Endothelial cell of hepatic sinusoid (primary cell): ENCODE measurements around the gene SDR39U1.

Experiments
- in situ Hi-C: cut with HindIII; loops from 2 replicates; pipeline ENCODE4 v1.10.0; 2017; ENCODE audit warnings: low sequenced_read_pairs

SDR39U1 gene

DNA sequence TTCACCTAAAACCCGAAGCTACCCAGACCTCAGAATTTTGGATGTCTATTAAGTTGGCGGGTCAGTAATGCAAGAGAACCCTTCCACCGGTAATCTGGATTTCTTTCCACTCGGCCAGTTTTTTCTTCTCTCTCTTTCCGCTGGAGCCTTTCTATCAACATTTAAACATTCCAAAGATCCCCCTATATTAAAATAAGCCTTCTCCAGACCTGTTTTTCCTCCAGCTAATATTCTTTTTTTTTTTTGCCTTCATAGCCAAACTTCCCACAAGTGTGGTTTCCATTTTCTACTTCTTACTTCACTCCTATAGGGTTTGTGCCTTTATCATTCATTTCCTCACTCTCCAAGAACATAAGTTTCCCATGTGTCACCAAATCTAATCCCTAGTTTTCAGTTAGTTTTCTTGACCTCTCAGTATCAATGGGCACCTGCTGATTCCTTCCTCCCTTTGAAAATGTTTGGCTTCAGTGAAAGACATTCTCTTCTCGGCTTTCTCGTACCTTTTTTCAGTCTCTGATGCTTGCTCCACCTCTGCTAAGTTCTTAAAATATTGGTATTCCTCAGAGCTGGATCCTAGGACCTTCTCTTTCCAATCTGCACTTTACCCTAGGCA, 583 bp upstream of the SDR39U1 start:
- in situ Hi-C loops: no loop called here

DNA sequence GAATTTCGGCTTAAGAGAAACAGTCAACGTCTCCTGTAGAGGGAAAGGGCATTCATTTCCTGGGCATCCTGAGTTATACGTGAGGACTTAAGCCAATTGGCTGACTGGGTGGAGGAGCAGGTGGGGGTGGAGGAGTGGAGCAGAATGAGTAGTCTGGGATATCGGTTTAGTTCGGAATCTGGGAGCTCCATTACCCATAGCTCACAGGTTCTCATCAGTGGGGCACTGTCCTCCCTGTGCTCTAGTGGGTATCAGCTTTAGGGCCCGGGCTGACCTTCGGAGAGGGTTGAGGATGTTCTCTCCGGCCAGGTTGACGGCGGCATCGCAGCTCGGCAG, 704 bp downstream of the SDR39U1 start:
- in situ Hi-C loops: no loop called here

DNA sequence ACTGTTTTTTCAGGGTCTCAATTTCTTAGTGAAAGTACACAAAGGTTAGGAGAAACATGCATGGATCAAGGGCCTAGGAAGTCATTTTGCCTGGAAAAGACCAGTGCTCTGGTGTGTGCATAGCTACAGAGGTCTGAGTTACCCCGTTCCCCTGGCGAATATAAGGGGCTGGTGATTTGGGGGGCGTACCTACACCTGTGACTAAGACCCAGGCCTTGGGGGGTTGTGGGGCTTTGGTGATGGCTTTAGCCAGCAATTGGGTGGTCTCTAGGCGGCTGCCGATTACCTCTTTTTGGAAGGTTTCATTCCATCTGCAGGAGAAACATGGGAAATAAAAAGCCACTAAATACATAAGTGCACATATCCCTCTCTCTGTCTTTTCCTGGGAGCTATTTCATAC, 1.1 kb downstream of the SDR39U1 start:
- in situ Hi-C loops: no loop called here

DNA sequence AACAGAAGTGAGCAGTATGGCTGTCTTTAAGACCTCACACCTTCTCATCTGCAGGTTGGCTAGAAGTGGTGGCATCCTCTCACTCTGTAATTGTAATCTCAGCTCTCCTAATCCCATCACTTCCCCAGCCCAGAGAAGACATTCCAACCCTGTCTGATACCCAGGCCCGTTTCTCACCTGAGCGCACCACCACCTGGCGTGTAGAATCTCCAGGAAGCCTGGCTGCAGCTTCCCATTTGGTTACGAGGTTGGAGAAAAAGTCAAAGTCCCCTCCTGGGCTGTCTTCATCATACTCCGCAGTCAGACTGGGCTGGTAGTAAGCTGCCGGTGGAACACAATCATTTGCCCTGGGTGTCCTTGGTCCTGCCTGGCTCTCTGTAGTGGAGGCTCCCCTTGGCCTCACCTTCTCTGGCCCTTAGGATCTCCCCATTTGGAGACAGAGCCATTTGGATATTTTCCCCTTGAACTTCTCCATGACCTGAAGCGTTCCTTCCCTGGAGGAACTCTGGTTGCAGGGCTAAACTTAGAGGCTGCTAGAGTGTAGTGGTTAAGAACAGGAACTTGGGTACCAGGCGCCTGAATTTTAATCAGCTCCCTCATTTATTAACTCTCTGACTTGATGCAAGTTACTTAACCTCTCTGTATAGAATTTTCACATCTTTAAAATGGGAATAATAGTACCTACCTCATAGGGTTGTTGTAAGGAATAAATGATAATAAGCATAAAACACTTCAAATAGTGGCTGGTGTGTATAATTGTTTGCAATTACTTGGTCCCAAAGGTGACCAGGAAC, 1.8 kb downstream of the SDR39U1 start:
- in situ Hi-C loops: no loop called here

DNA sequence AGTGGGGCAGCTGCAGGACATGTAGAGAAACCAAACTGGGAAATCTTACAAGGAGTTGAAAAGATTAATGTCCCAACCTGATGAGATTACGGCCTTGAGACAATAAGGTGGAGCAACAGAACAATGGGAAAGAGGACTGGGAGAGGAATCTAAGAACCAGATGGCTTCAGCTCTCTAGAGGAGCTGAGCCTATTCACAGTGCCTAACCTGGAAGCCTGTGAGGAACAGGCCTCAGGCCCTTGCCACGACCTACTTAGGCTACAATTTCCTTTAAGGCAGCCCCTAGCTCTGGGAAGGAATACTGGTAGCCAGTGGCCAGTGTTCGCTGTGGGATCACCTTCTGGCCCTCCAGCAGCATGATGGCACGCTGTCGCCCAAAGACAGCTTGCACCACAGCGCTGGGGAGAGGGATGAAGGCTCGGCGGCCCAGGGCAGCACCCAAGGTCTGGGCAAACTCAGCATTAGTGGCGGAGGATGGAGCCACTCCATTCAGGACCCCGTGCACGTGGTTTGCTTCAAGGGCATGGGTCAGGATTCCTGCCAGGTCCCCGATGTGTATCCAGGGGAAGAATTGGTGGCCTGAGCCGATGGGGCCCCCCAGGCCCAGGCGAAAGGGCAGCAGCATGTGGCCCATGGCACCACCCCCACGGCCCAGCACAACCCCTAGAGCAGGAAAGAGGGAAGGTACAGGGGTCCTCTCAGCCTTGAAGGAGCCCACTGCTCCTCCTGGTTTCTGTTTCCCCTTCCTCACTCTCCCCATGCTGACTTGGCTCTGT, 2.6 kb downstream of the SDR39U1 start:
- in situ Hi-C loops: loop anchor here (5.0 kb wide), 1 partner anchor 103 kb away; the partner anchor contains the start of genes ADCY4 and RIPK3

DNA sequence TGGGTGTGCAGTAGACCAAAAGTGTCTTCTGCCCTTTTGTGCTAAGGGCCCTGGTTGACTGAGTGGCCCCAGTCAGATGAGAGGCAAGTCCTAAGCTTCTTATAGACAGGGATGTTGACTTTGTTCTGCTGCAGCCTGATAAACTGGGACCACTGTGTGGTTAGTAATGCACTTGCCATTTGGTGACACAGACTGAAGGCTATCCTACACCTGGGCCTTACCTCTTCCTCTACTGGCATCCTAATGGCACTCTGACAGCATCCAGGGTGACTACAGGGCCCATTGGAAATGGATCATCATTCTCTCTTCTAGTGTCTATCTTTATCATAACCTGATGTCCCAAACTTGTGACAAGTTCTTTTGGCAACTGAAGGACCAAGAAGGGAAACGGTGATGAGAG, 3.3 kb downstream of the SDR39U1 start:
- in situ Hi-C loops: loop anchor here (5.0 kb wide), 1 partner anchor 102 kb away; the partner anchor contains the start of genes ADCY4 and RIPK3

DNA sequence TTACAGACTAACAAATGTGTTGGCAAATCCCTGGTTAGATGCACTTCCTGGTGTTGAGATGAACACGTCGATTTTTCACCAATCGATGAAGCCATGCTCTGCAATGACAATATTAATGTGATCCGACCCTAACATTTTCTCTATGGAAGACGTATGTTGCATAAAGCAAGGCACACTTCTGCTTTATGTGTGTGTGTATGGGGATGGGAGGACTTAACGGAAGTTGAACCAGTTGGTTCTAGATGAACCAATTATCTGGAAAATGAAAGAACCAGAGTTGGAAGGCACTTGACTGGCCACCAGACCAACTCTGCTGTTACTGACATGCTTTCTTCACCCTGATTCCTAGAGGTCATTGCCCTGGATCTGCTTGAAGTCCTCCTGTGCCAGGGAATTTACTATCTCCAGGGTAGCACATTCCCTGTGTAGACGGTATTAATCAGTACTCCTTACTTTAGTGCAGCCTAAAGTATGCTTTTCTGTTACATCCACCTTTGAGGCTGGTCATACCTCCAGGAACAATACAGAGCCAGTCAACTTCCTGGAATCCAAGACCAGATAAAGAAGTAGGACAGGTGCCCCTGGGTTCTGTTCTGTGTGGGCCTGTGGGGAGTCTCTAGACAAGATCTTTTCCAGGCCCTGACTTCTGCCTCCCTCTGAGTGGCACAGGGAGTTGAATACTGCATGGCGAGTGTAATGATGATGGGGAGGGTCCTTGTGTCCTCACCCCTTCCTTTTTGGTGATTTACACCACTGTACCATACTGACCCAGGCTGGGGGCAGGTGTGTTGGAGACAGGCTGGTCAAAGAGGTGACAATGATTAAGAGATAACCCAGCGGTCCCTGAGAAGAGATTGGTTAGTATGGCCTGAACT, 4.1 kb downstream of the SDR39U1 start:
- in situ Hi-C loops: loop anchor here (5.0 kb wide), 1 partner anchor 101 kb away; the partner anchor contains the start of genes ADCY4 and RIPK3

DNA sequence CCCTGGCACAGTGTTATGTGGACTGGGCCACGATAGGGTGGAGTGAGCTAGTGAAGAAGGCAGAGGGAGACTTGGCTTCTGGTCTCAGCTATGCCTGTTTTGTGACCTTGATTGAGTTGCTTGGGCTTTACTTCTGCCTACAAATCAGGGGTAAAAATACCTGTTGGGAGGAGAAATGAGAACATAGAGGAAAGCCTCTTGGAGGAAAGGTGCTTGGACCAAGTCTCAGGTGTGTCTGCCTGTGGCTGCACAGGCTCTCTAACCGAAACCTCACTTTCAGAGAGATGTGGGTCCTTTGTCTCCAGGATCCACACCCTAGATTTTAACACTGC, 4.9 kb downstream of the SDR39U1 start:
- in situ Hi-C loops: loop anchor here (5.0 kb wide), 1 partner anchor 100 kb away; the partner anchor contains the start of genes ADCY4 and RIPK3

DNA sequence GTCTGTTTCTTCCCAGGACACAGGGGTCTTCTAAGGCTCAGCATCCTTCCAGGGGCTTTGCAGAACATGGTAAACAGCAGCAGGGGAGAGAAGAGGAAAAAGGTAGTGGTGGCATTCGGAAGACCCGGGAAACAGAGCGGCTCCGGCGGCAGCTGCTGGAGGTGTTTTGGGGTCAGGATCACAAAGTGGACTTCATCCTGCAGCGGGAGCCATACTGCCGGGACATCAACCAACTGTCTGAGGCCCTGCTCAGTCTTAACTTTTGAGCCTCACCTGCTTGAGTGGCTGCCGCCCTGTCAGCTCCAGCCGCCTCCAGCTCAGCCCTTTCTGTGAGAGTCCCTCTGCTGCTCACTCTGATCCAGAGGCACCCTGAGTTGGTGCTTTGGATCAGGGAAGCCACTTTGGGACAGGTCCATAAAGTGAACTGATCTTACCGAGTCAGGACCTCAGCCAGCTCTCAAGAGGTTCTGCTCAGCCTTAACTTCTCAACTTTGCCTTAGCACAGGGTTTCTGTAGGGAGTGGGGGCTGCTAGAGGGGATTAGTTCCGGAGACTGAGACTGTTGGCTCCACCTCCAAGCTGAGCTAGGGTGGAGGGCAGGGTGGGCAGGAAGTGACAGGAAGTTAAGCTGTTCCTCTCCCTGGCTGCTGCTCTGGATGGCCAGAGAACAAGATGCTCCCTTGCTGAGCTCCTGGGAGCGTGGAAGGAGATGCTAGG, 5.4 kb downstream of the SDR39U1 start:
- in situ Hi-C loops: loop anchor here (5.0 kb wide), 1 partner anchor 100 kb away; the partner anchor contains the start of genes ADCY4 and RIPK3

DNA sequence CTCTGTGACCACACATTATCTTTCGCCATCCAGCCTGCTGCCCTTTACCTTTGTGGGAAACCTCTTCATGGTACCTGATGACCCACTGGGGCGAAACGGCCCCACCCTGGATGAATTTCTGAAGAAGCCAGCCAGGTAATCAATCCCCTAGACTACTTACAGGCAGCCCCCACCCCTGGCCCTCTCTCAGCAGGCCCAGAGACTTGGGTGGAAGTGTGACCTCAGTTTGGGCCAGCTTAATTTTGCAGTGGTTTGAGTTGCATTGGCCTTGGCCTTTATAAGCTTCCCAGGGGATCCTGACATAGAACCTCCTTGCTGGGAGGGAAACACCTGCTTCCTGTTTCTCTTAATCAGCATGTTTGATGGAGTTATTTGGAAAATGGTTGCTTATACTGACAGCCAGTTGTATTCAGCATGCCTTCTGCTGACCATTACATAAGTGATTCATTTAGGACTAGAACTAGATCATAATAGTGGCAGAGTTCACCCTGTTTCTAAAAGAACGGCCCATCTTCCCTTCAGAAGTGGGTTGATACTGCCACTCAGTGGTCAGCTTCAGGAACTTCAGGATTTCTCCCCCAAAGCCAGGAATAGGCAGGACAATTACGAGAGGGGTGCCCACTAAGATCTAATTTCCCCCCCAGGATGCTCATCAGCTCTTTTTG, 6.1 kb downstream of the SDR39U1 start:
- in situ Hi-C loops: loop anchor here (5.0 kb wide), 1 partner anchor 99 kb away; the partner anchor contains the start of genes ADCY4 and RIPK3

DNA sequence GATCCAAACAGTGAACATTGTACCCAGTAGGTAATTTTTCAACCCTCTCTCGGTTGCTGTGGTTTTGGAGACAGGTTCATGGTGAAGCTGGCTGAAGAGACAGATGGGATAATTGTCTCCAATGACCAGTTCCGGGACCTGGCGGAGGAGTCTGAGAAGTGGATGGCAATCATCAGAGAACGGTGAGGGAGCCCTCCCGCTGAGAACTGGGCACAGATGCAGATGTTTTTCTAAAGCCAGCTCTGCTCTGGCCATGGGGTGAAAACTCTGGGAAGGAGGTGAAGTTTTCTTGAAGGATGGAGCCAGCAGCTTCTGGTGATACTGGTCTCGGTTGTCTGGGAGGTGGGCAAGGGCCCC, 6.6 kb downstream of the SDR39U1 start:
- in situ Hi-C loops: loop anchor here (5.0 kb wide), 1 partner anchor 99 kb away; the partner anchor contains the start of genes ADCY4 and RIPK3

DNA sequence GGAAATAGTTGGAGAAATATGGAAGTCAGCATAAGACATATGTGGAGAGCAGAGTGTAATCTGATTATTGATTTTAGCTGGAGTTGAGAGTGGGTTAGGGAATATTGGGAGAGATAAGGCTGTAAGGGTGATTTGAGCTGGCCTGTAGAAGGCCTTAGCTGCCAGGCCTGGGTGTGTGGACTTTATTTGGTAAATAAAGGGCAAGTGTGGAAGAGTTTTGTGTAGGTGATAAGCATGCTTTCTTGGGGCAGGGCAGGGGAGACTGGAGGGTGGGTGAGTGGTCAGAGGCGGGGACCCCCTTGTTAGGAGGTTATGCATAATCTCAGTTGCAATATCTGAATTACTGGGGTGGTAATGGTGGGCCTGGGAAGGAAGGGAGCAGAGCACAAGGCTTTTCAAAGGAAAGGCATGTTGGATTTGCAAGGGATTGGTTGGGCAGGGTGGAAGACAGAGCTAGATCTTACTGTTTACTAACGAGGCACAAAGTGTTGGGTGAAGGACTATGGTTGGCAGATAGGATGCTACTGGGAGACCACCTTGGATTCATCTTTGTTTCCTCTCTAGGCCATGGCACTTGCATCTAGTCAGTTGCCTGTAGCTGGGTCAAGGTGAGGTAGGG, 7.3 kb downstream of the SDR39U1 start:
- in situ Hi-C loops: loop anchor here (5.0 kb wide), 1 partner anchor 98 kb away; the partner anchor contains the start of genes ADCY4 and RIPK3

DNA sequence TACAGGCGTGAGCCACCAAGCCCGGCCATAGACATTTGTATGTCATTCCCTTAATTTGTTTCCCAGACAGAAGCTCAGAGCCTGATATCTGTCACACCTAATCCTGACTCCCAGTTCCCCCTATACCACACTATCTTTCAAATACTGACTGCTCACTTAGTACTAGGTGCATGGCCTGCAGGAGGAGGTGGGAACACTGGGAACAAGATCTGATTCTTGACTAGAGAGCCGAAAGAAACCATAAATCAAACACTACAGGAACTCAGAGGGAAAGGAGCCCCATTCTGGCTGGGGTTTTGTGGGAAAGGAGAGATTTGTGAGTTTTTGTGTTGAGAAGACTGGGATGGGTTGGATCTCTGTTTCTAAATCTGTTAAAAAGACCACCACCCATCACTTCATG, 7.9 kb downstream of the SDR39U1 start:
- in situ Hi-C loops: loop anchor here (5.0 kb wide), 1 partner anchor 97 kb away; the partner anchor contains the start of genes ADCY4 and RIPK3

DNA sequence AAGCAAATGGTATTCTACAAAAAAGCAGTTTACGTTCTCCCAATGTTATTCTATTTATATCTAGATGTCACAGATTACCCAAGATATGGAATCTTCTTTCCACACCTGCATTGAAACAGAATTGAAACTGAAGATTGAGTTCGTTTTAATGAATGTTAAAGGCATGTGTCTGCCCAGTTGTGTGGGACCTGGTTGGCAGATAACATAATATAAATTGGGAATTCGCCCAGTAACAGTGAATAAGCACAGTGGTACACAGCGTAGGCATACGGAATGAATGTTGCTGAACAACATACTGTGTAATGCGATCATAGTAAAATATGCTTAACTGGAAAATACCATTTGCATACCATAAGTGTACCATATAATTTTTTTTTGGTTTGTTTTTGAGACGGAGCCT, 8.5 kb downstream of the SDR39U1 start:
- in situ Hi-C loops: no loop called here

DNA sequence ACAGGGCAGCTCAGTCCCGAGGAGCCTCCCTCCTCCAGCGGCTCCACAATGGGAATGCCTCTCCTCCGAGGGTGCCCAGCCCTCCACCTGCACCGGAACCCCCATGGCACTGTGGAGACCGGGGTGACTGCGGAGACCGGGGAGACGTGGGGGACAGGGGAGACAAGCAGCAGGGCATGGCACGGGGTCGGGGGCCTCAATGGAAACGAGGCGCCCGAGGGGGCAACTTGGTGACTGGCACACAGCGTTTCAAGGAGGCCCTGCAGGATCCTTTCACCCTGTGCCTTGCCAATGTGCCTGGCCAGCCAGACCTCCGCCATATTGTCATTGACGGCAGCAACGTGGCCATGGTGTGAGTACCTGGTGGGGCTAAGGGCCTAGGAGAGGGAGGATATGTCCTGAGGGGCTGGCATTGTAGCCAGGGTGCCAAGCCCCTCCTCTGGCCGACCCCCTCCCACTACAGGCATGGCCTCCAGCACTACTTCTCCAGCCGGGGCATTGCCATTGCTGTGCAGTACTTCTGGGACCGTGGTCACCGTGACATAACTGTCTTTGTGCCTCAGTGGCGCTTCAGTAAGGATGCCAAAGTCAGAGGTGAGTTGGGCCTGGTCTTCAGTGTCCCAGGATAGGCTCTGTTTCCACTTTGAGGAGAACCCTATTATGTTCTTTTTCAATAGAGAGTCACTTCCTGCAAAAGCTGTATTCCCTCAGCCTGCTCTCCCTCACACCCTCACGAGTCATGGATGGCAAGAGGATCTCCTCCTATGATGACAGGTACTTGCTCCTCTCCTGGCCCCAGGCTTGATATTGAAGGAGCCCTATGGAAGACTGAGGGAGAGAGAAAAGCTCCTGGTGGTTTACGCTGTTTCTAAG, 10.1 kb downstream of the SDR39U1 start:
- in situ Hi-C loops: no loop called here

DNA sequence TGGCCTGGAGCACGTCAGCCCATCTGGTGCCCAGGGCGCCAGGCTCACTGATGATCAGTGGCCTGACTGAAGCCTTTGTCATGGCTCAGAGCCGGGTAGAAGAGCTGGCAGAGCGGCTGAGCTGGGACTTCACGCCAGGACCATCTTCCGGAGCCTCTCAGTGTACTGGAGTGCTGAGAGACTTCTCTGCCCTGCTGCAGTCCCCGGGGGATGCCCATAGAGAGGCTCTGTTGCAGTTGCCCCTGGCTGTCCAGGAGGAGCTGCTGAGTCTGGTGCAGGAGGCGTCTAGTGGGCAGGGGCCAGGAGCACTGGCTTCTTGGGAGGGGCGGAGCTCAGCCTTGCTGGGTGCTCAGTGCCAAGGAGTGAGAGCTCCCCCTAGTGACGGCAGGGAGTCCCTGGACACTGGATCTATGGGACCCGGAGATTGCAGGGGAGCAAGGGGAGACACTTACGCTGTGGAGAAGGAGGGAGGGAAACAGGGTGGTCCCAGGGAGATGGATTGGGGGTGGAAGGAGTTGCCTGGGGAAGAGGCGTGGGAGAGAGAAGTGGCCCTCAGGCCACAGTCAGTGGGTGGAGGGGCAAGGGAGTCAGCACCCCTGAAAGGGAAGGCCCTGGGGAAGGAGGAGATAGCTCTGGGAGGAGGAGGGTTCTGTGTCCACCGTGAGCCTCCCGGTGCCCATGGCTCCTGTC, 10.9 kb downstream of the SDR39U1 start:
- in situ Hi-C loops: no loop called here
